DMS153 (cell line): ENCODE results near the gene UNC5CL.
A peak's percentile ranks its signal among the peaks of the same experiment; 100 is the strongest.
"Not testable (repeated sequence)": the region's sequence is repeated elsewhere in the genome, so short reads cannot be mapped to it uniquely, and the experiment has no call there.

Experiments used
- DNase-seq: peaks from one replicate; lab custom pipeline; 2025; lab: John Stamatoyannopoulos, UW

UNC5CL gene

GRCh38 chr6:41040101-41040939 is 1.3 kb upstream of the UNC5CL start:
- no peak for DNase-seq

- DNase-seq: no peak
These were observed 816 bp downstream of the UNC5CL start for GRCh38 chr6:41038205-41038604.

GRCh38 chr6:41037107-41037900 is 1.7 kb downstream of the UNC5CL start:
- DNase-seq: no peak

GRCh38 chr6:41036601-41037000 is 2.4 kb downstream of the UNC5CL start:
- DNase-seq: no peak

GRCh38 chr6:41036186-41036585 is 2.8 kb downstream of the UNC5CL start:
- DNase-seq: no peak

- DNase-seq: no peak
These were observed 5.2 kb downstream of the UNC5CL start for GRCh38 chr6:41033776-41034175.

- no peak for DNase-seq
These were observed 6.2 kb downstream of the UNC5CL start for GRCh38 chr6:41032830-41033229.

GRCh38 chr6:41028561-41029412 is 10.2 kb downstream of the UNC5CL start:
- peak; percentile 18 for DNase-seq

- peak; percentile 78 for DNase-seq
These were observed 11.0 kb downstream of the UNC5CL start for GRCh38 chr6:41027799-41028560.

GRCh38 chr6:41027241-41027640 is 11.8 kb downstream of the UNC5CL start:
- DNase-seq: no peak

GRCh38 chr6:41025966-41026530 is 13.0 kb downstream of the UNC5CL start:
- DNase-seq: no peak

- DNase-seq: no peak
These were observed 15.9 kb downstream of the UNC5CL start for GRCh38 chr6:41023114-41023513.

GRCh38 chr6:41022294-41022693 is 16.7 kb downstream of the UNC5CL start:
- DNase-seq: no peak

GRCh38 chr6:41021832-41022231 is 17.2 kb downstream of the UNC5CL start:
- DNase-seq: no peak

- no peak for DNase-seq
These were observed 21.4 kb downstream of the UNC5CL start for GRCh38 chr6:41017663-41018062.

GRCh38 chr6:41015860-41016259 is 23.2 kb downstream of the UNC5CL start:
- not testable (repeated sequence) for DNase-seq

- no peak for DNase-seq
These were observed 24.2 kb downstream of the UNC5CL start for GRCh38 chr6:41014780-41015179.

- DNase-seq: no peak
These were observed 25.4 kb downstream of the UNC5CL start for GRCh38 chr6:41013466-41014153.

- DNase-seq: no peak
These were observed 27.3 kb downstream of the UNC5CL start for GRCh38 chr6:41011673-41012072.

- DNase-seq: no peak
These were observed 29.4 kb downstream of the UNC5CL start for GRCh38 chr6:41009669-41010068.

- no peak for DNase-seq
These were observed 31.0 kb downstream of the UNC5CL start for GRCh38 chr6:41008011-41008410.
